CD4-positive, alpha-beta T cell treated with Interleukin-21 for 1 hour (primary cell): ENCODE results near the gene CYP11A1.
"Not testable (repeated sequence)": the region's sequence is repeated elsewhere in the genome, so short reads cannot be mapped to it uniquely, and the experiment has no call there.

ENCODE experiments used
- DNase-seq: peaks from one replicate; pipeline ENCODE4 v3.0.0-alpha.2; 2020

Gene CYP11A1

GRCh38 chr15:74400313-74400860, 32.9 kb upstream of the CYP11A1 start:
- DNase-seq: no peak

- DNase-seq: peak; percentile 39
Observed at GRCh38 chr15:74399511-74400312, 32.3 kb upstream of the CYP11A1 start.

GRCh38 chr15:74399100-74399499, 31.7 kb upstream of the CYP11A1 start:
- no peak for DNase-seq

- DNase-seq: no peak
Observed at GRCh38 chr15:74398183-74398582, 30.7 kb upstream of the CYP11A1 start.

GRCh38 chr15:74397239-74398068, 30.0 kb upstream of the CYP11A1 start:
- no peak for DNase-seq

- DNase-seq: peak; percentile 24
Observed at GRCh38 chr15:74396445-74397238, 29.2 kb upstream of the CYP11A1 start.

- no peak for DNase-seq
Observed at GRCh38 chr15:74396146-74396438, 28.6 kb upstream of the CYP11A1 start.

GRCh38 chr15:74395319-74396145, 28.1 kb upstream of the CYP11A1 start:
- DNase-seq: no peak

GRCh38 chr15:74394090-74394846, 26.8 kb upstream of the CYP11A1 start:
- no peak for DNase-seq

- DNase-seq: no peak
Observed at GRCh38 chr15:74393423-74393822, 26.0 kb upstream of the CYP11A1 start.

- no peak for DNase-seq
Observed at GRCh38 chr15:74392902-74393301, 25.5 kb upstream of the CYP11A1 start.

GRCh38 chr15:74392451-74392830, 25.0 kb upstream of the CYP11A1 start:
- no peak for DNase-seq

GRCh38 chr15:74391582-74392450, 24.4 kb upstream of the CYP11A1 start:
- no peak for DNase-seq

GRCh38 chr15:74390647-74391288, 23.3 kb upstream of the CYP11A1 start:
- DNase-seq: no peak

GRCh38 chr15:74390049-74390646, 22.7 kb upstream of the CYP11A1 start:
- DNase-seq: not testable (repeated sequence)

GRCh38 chr15:74389241-74390048, 22.0 kb upstream of the CYP11A1 start:
- DNase-seq: no peak

GRCh38 chr15:74388363-74388951, 21.0 kb upstream of the CYP11A1 start:
- DNase-seq: no peak
